ENCODE measurements around the gene MEGF11. TPM values are rescaled to one million over a fixed set of nuclear protein-coding genes. Genes with fewer than 3 reads are reported as not detected.
"Not testable (repeated sequence)": the region's sequence is repeated elsewhere in the genome, so short reads cannot be mapped to it uniquely, and the experiment has no call there.

The MEGF11 gene
- total RNA-seq, 3 donors from 2014 or later, result not detected

DNA sequence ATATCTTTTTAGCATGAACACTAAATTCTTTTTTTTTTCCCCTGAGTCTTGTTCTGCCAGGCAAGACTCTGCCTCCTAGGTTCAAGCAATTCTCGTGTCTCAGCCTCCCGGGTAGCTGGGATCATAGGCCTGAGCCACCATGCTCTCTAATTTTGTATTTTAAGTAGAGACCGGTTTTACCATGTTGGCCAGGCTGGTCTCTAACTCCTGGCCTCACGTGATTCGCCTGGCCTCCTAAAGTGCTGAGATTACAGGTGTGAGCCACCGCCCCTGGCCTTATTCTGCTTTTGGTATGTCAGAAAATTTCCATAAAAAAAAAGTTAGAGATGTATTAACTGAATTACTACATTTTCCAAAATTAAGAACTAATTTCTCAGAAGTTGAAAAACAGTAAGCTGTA, 370.0 kb downstream of the MEGF11 start:
- intact Hi-C loops (cut with DNase I; ENCODE audit: low total_unique reads), result no loop called here
- Histone ChIP-seq H3K4me3 (no peak overlapping the region), H3K27ac (no peak overlapping the region), H3K27me3 (no peaks in the 10 kb centered on the region), H3K36me3 (peaks cover 3% of the 10 kb centered on the region), H3K9me3 (no peaks in the 10 kb centered on the region), H3K4me1 (no peaks in the 10 kb centered on the region)
- TF ChIP-seq CTCF (IDR thresholded peaks at IDR 0.05), result no peak
- TF ChIP-seq POLR2AphosphoS5 (IDR thresholded peaks at IDR 0.05), result no peak
- TF ChIP-seq POLR2A (IDR thresholded peaks at IDR 0.05), result no peak
- no peak for DNase-seq (ENCODE audit: low spot score in 2 of 2)

DNA sequence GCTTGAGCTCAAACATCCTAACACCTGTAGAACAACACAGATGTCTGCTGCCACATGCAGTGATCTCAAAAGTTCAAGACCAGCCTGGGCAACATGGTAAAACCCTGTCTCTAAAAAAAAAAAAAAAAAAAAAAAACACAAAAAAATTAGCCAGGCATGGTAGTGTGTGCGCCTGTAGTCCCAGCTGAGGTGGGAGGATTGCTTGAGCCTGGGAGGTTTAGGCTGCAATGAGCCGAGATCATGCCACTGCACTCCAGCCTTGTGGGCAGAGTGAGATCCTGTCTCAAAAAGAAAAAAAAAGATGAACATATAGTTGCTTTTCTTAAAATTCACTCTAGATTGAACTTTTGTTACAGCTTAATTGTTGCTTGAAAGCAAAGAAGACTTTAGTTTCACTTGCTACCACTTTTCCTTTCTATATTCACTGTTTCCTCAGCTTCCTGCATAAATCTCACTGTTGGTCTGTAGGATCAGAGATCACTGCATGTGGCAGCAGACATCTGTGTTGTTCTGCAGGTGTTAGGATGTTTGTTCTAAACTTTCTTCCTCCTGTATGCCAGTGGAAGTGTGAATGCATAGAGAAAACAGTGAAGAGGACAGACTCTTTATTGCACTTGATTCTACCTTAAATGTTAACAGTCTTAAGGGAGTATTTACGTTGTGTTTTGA, 371.6 kb downstream of the MEGF11 start:
- H3K9me3 ChIP-seq, result no peaks in the 10 kb centered on the region
- intact Hi-C loops (cut with DNase I; ENCODE audit: low total_unique reads), result no loop called here
- peaks cover 3% of the 10 kb centered on the region for H3K36me3 ChIP-seq
- no peak for DNase-seq (ENCODE audit: low spot score in 2 of 2)
- TF ChIP-seq POLR2AphosphoS5 (IDR thresholded peaks at IDR 0.05) (no peak), POLR2A (IDR thresholded peaks at IDR 0.05) (no peak), CTCF (IDR thresholded peaks at IDR 0.05) (no peak)
- H3K27me3 ChIP-seq, result no peaks in the 10 kb centered on the region
- no peaks in the 10 kb centered on the region for H3K4me1 ChIP-seq
- H3K4me3 ChIP-seq, result no peak overlapping the region
- H3K27ac ChIP-seq, result no peak overlapping the region

- Histone ChIP-seq H3K27me3 (no peaks in the 10 kb centered on the region), H3K36me3 (no peaks in the 10 kb centered on the region), H3K9me3 (no peaks in the 10 kb centered on the region), H3K4me3 (no peak overlapping the region), H3K27ac (no peak overlapping the region), H3K4me1 (no peaks in the 10 kb centered on the region)
- no peak for DNase-seq (ENCODE audit: low spot score in 2 of 2)
- intact Hi-C loops (cut with DNase I; ENCODE audit: low total_unique reads), result no loop called here
- TF ChIP-seq POLR2AphosphoS5 (IDR thresholded peaks at IDR 0.05), result no peak
- no peak for TF ChIP-seq POLR2A (IDR thresholded peaks at IDR 0.05)
Measured at GRCh38 chr15:65877749-65878148, 375.8 kb downstream of the MEGF11 start.

DNA sequence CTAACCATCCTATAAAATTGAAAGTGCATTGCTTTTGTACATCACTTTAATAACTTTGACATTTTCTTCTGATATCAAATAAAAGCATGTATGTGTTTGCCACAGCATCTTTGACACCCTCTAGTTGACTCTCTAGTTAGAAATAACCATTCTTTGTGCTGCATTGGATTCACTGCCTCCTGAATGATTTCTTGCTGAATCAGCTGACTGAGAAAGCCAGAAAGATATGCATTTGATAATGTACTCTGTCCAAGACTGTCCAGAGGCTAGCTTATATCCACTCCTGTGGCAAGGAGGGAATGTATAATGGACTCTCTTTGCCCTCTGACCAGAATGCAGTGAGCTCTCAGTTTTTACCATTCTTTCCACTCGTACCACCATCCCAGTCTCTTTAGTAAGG, 378.1 kb downstream of the MEGF11 start:
- TF ChIP-seq POLR2AphosphoS5 (IDR thresholded peaks at IDR 0.05) (no peak), POLR2A (IDR thresholded peaks at IDR 0.05) (no peak), CTCF (IDR thresholded peaks at IDR 0.05) (no peak)
- no peak overlapping the region for H3K27ac ChIP-seq
- no peaks in the 10 kb centered on the region for H3K9me3 ChIP-seq
- DNase-seq (ENCODE audit: low spot score in 2 of 2), result no peak
- no peak overlapping the region for H3K4me3 ChIP-seq
- no peaks in the 10 kb centered on the region for H3K4me1 ChIP-seq
- no peaks in the 10 kb centered on the region for H3K27me3 ChIP-seq
- no peaks in the 10 kb centered on the region for H3K36me3 ChIP-seq
- intact Hi-C loops (cut with DNase I; ENCODE audit: low total_unique reads), result no loop called here

- Histone ChIP-seq H3K36me3 (no peaks in the 10 kb centered on the region), H3K27me3 (no peaks in the 10 kb centered on the region), H3K4me3 (no peak overlapping the region), H3K4me1 (no peaks in the 10 kb centered on the region), H3K9me3 (no peaks in the 10 kb centered on the region), H3K27ac (peak overlapping the region in 1 of 2 donors; percentile 44)
- TF ChIP-seq CTCF (IDR thresholded peaks at IDR 0.05), result no peak
- TF ChIP-seq POLR2AphosphoS5 (IDR thresholded peaks at IDR 0.05), result no peak
- no peak for TF ChIP-seq POLR2A (IDR thresholded peaks at IDR 0.05)
- intact Hi-C loops (cut with DNase I; ENCODE audit: low total_unique reads), result no loop called here
- no peak for DNase-seq (ENCODE audit: low spot score in 2 of 2)
Measured at GRCh38 chr15:65873256-65873655, 380.3 kb downstream of the MEGF11 start.

DNA sequence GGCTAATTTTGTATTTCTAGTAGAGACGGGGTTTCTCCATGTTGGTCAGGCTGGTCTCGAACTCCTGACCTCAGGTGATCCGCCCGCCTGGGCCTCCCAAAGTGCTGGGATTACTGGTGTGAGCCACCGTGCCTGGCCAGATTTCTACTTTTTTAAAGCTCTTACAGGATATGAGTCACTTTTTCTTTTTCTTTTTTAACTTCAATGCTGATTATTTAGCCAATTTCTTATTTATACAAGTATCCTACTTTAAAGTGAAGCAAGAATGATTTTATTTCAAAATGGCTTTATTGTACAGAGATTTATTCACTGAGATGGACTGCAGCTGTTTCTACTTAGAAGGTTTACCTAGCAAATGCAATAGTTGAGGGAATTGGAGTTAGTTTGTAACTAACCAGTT, 381.0 kb downstream of the MEGF11 start:
- H3K36me3 ChIP-seq; H3K4me3 ChIP-seq; H3K4me1 ChIP-seq; DNase-seq (ENCODE audit: low spot score in 2 of 2); H3K27me3 ChIP-seq; intact Hi-C loops (cut with DNase I; ENCODE audit: low total_unique reads); H3K9me3 ChIP-seq: not testable (repeated sequence)
- peak overlapping the region in 1 of 2 donors; percentile 44 for H3K27ac ChIP-seq

DNA sequence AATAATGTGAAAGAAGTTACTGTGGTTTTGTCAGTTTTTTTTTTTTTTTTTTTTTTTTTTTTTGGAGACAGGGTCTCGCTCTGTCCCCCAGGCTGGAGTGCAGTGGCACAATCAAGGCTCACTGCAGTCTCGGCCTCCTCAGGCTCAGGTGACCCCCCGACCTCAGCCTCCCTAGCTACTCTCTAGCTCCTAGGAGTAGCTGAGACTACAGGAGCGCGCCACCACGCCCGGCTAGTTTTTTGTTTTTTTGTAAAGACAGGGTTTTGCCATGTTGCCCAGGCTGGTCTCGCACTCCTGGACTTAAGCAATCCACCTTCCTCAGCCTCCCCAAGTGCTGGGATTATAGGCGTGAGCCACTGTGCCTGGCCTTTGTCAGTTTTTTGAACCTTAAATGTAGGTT, 381.7 kb downstream of the MEGF11 start:
- H3K27me3 ChIP-seq; H3K4me3 ChIP-seq; H3K27ac ChIP-seq; intact Hi-C loops (cut with DNase I; ENCODE audit: low total_unique reads); DNase-seq (ENCODE audit: low spot score in 2 of 2); H3K9me3 ChIP-seq; H3K4me1 ChIP-seq; H3K36me3 ChIP-seq: not testable (repeated sequence)

Measured in breast epithelium (tissue), 4 donors.